Measurements from ENCODE around the gene FBXO17.

The FBXO17 gene

DNA sequence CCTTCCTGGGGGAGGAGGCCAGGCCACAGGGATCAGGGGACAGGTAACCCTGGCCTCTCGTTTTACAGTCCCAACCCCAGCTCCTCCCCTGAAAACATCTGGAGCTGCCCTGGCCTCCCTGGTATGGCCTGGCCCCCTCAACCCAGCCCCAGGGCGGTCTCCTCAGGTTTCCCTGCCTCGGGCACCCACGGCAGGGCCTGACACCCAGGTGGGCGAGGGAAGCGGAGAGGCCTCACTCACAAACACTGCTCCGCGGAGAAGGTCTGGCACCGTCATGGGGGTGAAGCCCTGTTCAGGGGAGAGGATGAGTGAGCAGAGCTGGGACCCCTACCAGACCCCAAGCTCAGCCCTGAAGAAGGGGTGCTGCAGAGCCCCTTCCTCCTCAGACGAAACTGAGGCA, 57.0 kb downstream of the FBXO17 start:
- DNase-seq (ENCODE audit: extremely low read depth in 1 of 2, low read depth in 1 of 2) = no peak

DNA sequence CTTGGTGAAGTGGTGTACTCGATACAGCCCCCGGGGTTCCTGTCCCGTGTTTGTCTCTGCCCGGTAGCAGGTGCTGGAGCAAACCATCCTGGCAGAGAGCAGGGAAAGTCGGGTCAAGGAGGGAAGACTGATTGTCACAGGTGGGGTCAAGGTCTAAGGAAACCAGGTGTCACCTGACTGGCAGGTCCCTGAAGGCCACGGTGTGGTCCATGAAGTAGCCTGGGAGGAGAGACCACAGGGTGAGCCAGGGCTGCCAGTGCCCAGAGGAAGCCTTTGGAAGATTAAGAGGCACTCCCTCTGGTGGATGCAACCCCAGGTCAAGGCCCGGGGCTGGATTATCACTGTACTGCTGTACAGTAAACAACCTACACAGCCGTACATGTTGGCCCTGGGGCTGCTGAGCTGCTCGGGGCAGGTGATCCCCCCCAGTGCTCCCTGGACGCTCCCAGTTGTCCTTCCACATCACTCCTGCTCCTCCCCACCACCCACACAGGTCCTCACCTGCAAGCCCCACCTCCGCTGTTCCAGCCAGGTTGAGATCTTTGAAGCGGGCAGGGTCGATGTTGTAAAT, 57.5 kb downstream of the FBXO17 start:
- no peak for DNase-seq (ENCODE audit: extremely low read depth in 1 of 2, low read depth in 1 of 2)

DNA sequence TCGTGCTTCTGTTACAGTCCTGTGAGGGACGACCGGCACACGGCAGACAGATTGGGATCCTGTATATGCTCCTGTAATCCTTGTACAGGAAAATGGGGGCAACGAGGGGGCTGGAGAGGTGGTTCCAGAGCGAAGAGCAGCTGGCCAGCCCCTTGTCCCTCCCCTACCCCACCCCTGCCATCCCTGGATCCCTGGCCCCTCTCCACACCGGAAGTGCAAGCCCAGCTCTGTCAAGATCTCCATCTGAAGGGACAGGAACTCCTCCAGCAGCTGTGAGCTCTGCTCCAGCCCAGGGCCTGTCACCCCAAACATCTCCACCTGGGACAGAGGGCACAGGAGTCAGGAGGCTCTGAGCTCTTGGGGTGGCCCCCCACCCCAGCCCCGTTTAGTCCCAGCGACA, 58.0 kb downstream of the FBXO17 start:
- DNase-seq (ENCODE audit: extremely low read depth in 1 of 2, low read depth in 1 of 2) = no peak

DNA sequence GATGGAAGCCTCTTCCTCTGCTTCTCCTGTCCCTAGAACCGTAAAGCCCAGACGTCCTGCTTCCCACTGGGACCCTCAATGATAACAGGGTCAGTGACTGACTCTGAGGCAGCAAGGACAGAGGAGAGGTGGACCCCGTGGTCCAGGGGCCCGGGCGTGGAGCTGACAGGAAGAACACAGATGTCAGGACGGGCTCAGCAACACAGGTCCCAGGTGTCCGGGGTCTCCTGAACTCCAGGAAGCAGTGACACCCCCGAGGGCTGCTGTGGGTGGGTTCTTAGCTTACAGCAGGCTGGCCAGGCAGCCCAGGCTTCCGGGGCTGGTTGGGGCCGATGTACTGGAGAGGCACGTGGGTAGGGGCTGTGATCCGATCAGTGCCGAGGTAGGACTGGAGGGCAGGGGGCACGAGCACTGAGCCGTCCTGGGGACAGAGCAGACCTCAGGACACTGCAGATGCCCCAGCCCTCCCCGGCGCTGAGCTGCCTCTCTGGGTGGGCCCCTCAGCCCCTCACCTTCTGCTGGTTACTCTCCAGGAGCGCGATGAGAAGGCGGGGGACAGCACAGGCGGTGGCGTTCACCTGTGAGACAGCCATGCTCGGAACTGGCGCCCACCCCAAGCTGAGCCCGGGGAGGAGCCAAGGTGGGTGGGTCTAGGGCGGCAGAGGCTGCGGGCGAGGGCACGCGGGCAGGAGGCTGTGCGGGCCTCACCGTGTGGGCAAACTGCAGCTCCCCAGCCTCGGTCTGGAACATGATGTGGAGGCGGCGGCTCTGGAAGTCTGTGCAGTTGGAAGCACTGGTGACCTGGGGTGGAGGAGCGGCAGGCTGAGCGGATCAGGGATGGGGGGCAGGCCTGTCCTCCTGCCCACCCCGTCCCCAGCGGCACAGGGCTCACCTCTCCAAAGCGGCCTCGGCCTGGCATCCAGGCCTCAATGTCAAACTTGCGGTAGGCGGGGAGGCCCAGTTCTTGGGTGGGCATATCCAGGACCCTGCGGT, 59.9 kb downstream of the FBXO17 start:
- no peak for DNase-seq (ENCODE audit: extremely low read depth in 1 of 2, low read depth in 1 of 2)

- no peak for DNase-seq (ENCODE audit: extremely low read depth in 1 of 2, low read depth in 1 of 2)
Observed at GRCh38 chr19:38913958-38914357, 61.6 kb downstream of the FBXO17 start.

DNA sequence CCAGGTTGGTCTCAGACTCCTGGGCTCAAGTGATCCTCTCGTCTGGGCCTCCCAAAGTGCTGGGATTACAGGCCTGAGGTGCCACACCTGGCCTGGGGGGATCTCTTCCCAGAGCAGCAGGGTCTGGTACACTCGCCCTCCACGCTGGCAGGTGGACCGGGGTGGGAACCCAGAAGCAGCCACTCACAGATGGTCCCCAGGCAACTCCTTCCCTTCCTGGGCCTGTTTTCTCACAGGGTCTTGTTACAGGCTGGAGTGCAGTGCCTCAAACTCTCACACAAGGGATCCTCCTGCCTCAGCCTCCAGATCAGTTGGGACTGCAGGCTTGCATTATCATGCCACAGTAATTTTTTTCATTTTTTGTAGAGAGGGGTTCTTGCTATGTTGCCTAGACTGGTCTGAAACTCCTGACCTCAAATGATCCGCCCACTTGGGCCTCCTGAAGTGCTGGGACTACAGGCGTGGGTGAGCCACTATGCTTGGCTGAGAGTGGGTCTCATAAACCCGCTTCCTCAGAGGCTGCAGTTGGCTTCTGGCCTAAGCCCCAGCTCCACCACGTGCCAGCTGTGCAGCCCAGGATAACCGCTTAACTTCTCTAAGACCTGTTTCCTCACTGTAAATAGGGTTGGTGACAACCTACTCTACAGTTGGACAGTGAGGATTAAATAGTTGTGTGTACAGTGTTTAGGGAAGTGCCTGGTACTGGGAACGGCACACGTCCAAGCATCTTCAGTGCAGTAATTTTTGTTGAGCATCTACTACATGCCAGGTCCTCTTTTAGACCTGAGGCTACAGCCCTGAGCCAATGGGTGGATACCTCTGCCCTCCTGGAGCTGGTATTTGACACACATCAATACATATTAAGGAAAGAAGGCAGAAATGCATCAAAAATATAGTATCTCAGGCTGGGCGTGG, 62.7 kb downstream of the FBXO17 start:
- DNase-seq (ENCODE audit: extremely low read depth in 1 of 2, low read depth in 1 of 2) = no peak

GRCh38 chr19:38911388-38912001, 64.0 kb downstream of the FBXO17 start:
- DNase-seq (ENCODE audit: extremely low read depth in 1 of 2, low read depth in 1 of 2) = no peak

- no peak for DNase-seq (ENCODE audit: extremely low read depth in 1 of 2, low read depth in 1 of 2)
Observed at GRCh38 chr19:38910488-38910887, 65.1 kb downstream of the FBXO17 start.

DNA sequence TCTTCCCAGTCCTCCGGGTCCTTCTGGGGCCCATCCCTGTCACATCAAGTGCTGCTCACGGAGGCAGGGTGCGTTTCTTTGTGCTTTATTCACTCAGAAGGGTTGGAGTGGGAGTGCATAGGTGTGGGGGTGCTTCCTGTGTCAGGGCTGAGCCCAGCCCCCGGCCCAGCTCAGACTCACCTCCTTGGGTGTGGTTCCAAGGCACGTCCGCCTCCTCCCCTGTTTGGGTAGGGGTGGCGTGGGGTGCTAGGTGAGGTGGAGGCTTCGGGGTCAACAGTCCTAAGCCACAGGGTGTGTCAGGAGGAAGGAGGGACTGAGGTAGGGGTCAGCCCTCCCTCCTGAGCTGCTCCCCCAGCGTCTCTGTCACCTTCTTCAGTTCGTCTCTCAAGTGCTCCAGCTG, 66.6 kb downstream of the FBXO17 start:
- no peak for DNase-seq (ENCODE audit: extremely low read depth in 1 of 2, low read depth in 1 of 2)

GRCh38 chr19:38907670-38908069, 67.9 kb downstream of the FBXO17 start:
- DNase-seq (ENCODE audit: extremely low read depth in 1 of 2, low read depth in 1 of 2) = no peak

DNA sequence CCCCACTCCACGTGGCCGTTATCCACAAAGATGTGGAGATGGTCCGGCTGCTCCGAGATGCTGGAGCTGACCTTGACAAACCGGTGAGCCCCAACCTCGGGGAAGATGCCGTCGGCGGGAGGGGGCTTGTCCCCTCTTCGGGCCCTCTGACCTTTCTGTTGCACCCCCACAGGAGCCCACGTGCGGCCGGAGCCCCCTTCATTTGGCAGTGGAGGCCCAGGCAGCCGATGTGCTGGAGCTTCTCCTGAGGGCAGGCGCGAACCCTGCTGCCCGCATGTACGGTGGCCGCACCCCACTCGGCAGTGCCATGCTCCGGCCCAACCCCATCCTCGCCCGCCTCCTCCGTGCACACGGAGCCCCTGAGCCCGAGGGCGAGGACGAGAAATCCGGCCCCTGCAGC, 68.3 kb downstream of the FBXO17 start:
- DNase-seq (ENCODE audit: extremely low read depth in 1 of 2, low read depth in 1 of 2) = no peak

GRCh38 chr19:38905620-38906019, 69.9 kb downstream of the FBXO17 start:
- no peak for DNase-seq (ENCODE audit: extremely low read depth in 1 of 2, low read depth in 1 of 2)

DNA sequence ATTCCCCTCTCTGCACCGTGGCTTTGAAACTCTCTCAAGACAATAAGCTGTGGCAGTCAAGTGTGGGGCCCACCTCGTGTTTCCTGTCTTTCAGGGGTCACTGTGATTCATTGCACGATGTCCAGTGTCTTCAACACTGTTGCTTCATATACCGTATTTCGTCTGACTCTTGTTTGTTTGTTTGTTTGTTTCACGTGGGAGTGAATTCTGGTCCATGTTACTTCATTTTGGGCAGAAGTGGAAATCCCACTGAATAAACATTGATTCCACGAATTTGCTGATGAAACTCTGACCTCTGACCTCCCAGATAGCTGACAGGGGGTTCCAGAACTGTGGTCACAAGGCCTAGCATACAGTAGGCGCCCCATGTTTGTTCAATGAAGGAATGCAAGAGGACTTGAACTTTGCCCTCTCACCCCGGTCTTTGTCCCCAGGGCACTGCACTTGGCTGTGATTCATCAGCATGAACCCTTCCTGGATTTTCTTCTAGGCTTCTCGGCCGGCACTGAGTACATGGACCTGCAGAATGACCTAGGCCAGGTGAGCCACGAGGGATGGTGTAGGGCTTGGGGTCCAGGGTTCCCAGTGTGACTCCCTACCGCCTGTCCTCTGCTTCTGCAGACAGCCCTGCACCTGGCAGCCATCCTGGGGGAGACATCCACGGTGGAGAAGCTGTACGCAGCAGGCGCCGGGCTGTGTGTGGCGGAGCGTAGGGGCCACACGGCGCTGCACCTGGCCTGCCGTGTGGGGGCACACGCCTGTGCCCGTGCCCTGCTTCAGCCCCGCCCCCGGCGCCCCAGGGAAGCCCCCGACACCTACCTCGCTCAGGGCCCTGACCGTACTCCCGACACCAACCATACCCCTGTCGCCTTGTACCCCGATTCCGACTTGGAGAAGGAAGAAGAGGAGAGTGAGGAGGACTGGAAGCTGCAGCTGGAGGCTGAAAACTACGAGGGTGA, 70.7 kb downstream of the FBXO17 start:
- no peak for DNase-seq (ENCODE audit: extremely low read depth in 1 of 2, low read depth in 1 of 2)

- DNase-seq (ENCODE audit: extremely low read depth in 1 of 2, low read depth in 1 of 2) = no peak
Observed at GRCh38 chr19:38901683-38902082, 73.9 kb downstream of the FBXO17 start.

GRCh38 chr19:38900743-38901190, 74.8 kb downstream of the FBXO17 start:
- DNase-seq (ENCODE audit: extremely low read depth in 1 of 2, low read depth in 1 of 2) = no peak

GRCh38 chr19:38900202-38900629, 75.3 kb downstream of the FBXO17 start:
- DNase-seq (ENCODE audit: extremely low read depth in 1 of 2, low read depth in 1 of 2) = no peak

DNA sequence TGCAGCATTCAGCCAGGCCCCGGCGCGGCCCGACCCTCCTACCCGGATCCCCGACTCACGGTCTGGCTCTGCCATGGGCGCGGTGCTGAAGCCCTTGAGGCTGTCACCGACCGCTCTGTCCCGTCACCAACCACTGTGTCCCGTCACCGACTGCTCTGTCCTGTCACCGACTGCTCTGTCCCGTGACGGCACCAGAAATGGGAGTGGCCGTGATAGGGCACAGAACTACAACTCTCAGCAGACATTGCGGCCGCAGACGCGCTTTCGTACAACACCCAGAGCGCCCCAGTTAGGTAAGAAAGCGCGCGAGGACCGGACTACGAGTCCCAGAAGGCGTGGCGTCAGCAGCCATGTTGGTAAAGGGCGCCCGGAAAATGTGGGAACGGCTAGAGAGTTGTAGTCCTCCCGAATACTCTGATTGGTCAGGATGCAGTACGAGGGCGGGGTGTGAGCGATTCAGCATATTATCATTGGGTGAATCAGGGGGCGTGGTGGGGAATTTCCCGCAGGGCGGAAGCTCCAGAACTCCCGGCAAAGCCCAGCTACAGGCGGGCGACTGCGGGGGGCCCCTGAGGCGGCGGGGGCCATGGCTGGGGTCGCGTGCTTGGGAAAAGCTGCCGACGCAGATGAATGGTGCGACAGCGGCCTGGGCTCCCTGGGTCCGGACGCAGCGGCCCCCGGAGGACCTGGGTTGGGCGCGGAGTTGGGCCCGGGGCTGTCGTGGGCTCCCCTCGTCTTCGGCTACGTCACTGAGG, 75.9 kb downstream of the FBXO17 start, which contains the start of the genes NFKBIB and SIRT2:
TSS of gene NFKBIB (plus strand) at position 523 of the 755 bp plus-strand sequence. CDS start at position 587, 64 bp downstream.
TSS of gene SIRT2 (minus strand) at position 172 of the 755 bp plus-strand sequence. CDS start at position 75, 97 bp downstream.
- peak; percentile 98 to 100 for DNase-seq (ENCODE audit: extremely low read depth in 1 of 2, low read depth in 1 of 2)

DNA sequence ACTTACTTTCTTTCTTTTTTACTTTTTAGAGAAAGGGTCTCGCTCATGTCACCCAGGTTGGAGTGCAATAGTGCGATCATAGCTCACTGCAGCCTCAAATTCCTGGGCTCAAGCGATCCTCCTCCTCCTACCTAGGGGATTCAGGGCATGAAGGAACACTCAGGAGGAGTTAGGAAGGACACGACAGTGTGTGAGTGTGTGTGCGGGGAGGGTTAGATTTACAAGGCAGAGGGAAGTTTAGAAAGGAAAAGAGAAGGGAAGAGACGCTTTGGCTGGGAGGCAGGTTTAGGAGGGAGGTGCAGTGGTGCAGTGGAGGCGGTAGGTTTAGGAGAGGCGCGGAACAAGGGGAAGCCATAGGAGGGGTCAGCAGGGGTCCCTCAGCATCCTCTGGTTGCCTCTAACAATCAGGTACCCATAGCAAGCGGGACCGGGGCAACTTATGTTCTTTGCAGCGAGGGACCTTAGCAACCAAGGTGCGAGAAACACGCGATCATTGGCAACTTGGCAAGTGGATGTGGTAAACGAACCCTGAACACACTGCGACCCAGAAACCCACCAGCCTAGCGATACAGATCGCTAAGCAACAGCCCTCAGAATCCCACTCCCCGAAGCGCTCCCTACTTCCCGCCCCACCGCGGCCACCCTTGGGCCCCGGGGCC, 76.6 kb downstream of the FBXO17 start:
- DNase-seq (ENCODE audit: extremely low read depth in 1 of 2, low read depth in 1 of 2) = no peak
